Breast epithelium (tissue), 4 donors: ENCODE measurements around the gene CRB2. TPM values are rescaled to one million over a fixed set of nuclear protein-coding genes. Genes with fewer than 3 reads are reported as not detected.

Experiments
- DNase-seq, 2 donors: peaks; one replicate each; pipeline ENCODE4 v3.0.0-alpha.2; 2019; ENCODE audit warnings: low spot score in 2 of 2
- H3K27ac ChIP-seq, 2 donors: fragments of 200-600 bp; sonication (generic) in 1 of 2; one replicate each; pipeline ENCODE4 v1.5.1; 2016 to 2019; ENCODE audit warnings: mild to moderate bottlenecking in 1 of 2
- H3K27me3 ChIP-seq, 2 donors: fragments of 200-600 bp; sonication (generic) in 1 of 2; one replicate each; pipeline versions ENCODE4 v1.5.1 to v1.6.0; 2017 to 2019; ENCODE audit warnings: control low read depth in 1 of 2, mild to moderate bottlenecking in 1 of 2
- H3K36me3 ChIP-seq: fragments of 200-600 bp; one replicate; pipeline ENCODE4 v1.5.1; 2019
- H3K4me1 ChIP-seq, 2 donors: fragments of 200-600 bp; sonication (generic); one replicate each; pipeline ENCODE4 v1.5.1; 2016 to 2019; ENCODE audit warnings: control low read depth in 1 of 2
- H3K4me3 ChIP-seq, 3 donors: fragments of 200-600 bp; sonication (generic); 1 replicate in 2 of 3; 2 replicates in 1 of 3; pipeline ENCODE4 v1.5.1; 2016 to 2019; ENCODE audit warnings: mild to moderate bottlenecking in 3 of 3, moderate library complexity in 2 of 3
- H3K9me3 ChIP-seq, 2 donors: fragments of 200-600 bp; sonication (generic) in 1 of 2; one replicate each; pipeline ENCODE4 v1.5.1; 2016 to 2019; ENCODE audit warnings: control low read depth in 1 of 2
- POLR2A ChIP-seq: fragments of 450-650 bp; IDR thresholded peaks from one replicate; pipeline ENCODE4 v1.6.1; 2016; ENCODE audit warnings: antibody characterized with exemption, mild to moderate bottlenecking, moderate library complexity
- POLR2AphosphoS5 ChIP-seq, 3 donors: sonication (generic); formaldehyde crosslinking; IDR thresholded peaks; one replicate each; pipeline ENCODE4 v1.6.1; 2017; ENCODE audit warnings: antibody characterized with exemption in 3 of 3
- intact Hi-C: fragments of 100-400 bp; cut with DNase I; formaldehyde crosslinking; loops from one replicate; pipeline ENCODE4 v1.15.1; 2023; ENCODE audit warnings: low total_unique reads
- total RNA-seq, 3 donors: library from RNA; depleted of rRNA; stranded (reverse); fragments of >200 nt; gene quantifications; one replicate each; pipeline ENCODE4 v1.1.0, GENCODE V29; 2016
- TF ChIP-seq, protein P1 (sequence below), 3 donors: fragments of 450-650 bp; IDR thresholded peaks; one replicate each; pipeline ENCODE4 v1.5.1; 2016 to 2017; ENCODE audit warnings: antibody characterized with exemption in 3 of 3, mild to moderate bottlenecking in 3 of 3, moderate library complexity in 3 of 3

The CRB2 gene
- total RNA-seq, 3 donors from 2014 or later = under 0.01 to 2.3 TPM; not detected in 1

- Histone ChIP-seq H3K27me3 (no peaks in the 10 kb centered on the region), H3K36me3 (no peaks in the 10 kb centered on the region), H3K4me1 (no peaks in the 10 kb centered on the region), H3K27ac (no peak overlapping the region), H3K9me3 (no peaks in the 10 kb centered on the region), H3K4me3 (no peak overlapping the region)
- intact Hi-C loops = loop anchor here (10.0 kb wide), 1 partner anchor 1973 kb away; no protein-coding TSS in a partner anchor
- TF ChIP-seq, protein P1, sequence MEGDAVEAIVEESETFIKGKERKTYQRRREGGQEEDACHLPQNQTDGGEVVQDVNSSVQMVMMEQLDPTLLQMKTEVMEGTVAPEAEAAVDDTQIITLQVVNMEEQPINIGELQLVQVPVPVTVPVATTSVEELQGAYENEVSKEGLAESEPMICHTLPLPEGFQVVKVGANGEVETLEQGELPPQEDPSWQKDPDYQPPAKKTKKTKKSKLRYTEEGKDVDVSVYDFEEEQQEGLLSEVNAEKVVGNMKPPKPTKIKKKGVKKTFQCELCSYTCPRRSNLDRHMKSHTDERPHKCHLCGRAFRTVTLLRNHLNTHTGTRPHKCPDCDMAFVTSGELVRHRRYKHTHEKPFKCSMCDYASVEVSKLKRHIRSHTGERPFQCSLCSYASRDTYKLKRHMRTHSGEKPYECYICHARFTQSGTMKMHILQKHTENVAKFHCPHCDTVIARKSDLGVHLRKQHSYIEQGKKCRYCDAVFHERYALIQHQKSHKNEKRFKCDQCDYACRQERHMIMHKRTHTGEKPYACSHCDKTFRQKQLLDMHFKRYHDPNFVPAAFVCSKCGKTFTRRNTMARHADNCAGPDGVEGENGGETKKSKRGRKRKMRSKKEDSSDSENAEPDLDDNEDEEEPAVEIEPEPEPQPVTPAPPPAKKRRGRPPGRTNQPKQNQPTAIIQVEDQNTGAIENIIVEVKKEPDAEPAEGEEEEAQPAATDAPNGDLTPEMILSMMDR (IDR thresholded peaks at IDR 0.05) = no peak
- TF ChIP-seq POLR2A (no peak), POLR2AphosphoS5 (IDR thresholded peaks at IDR 0.05) (no peak)
- DNase-seq = peak in 1 of 2 donors; percentile 38
These were observed 61.5 kb downstream of the CRB2 start for GRCh38 chr9:123417289-123418051.

DNA sequence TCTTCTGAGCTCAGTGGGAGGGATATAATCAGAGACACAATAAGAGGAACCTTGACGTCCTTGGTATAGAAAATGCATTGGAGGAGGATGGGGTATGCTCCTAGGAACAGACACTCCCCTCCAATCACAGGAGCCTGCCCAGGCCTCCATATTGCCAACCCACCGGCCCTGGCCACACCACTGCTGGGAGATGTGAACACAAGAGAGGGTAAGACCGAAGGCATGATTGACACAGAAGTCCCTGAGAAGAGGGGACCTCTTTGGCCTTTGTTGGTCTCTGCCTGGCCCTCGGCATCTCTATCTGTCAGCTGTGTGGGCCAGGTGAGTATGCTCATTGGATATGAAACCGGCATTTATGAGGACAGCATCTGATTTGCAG lies 62.0 kb downstream of the CRB2 start:
- Histone ChIP-seq H3K4me1 (no peaks in the 10 kb centered on the region), H3K4me3 (no peak overlapping the region), H3K36me3 (no peaks in the 10 kb centered on the region), H3K27ac (no peak overlapping the region), H3K27me3 (no peaks in the 10 kb centered on the region), H3K9me3 (no peaks in the 10 kb centered on the region)
- intact Hi-C loops = loop anchor here (10.0 kb wide), 1 partner anchor 1973 kb away; no protein-coding TSS in a partner anchor
- TF ChIP-seq POLR2A = no peak
- TF ChIP-seq, protein P1 (IDR thresholded peaks at IDR 0.05) = no peak
- TF ChIP-seq POLR2AphosphoS5 (IDR thresholded peaks at IDR 0.05) = no peak
- DNase-seq = peak in 1 of 2 donors; percentile 17

DNA sequence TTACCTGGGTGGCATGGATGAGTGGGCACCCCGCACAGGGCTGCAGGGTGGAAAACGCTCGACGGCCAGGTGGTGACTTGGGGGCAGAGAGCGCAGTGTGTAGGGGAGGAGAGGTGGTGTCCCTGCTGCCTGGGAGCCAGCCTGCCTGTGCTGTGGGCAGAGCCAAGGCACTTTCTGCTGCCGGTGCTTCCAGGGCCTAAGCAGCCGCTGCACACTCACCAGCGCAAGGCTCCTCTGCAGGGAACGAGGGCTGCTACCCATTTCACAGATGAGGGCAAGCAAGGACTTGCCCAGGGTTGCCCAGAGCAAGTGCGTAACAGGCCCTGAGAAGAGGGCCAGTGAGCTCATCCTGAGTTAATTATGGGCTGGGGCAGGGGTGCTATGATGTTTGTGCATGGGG lies 62.5 kb downstream of the CRB2 start:
- H3K27ac ChIP-seq = no peak overlapping the region
- peak in 1 of 2 donors; percentile 28 for DNase-seq
- TF ChIP-seq POLR2A = no peak
- no peak for TF ChIP-seq POLR2AphosphoS5 (IDR thresholded peaks at IDR 0.05)
- TF ChIP-seq, protein P1 (IDR thresholded peaks at IDR 0.05) = no peak
- H3K9me3 ChIP-seq = no peaks in the 10 kb centered on the region
- H3K4me1 ChIP-seq = no peaks in the 10 kb centered on the region
- intact Hi-C loops = loop anchor here (10.0 kb wide), 1 partner anchor 1974 kb away; no protein-coding TSS in a partner anchor
- no peaks in the 10 kb centered on the region for H3K27me3 ChIP-seq
- H3K4me3 ChIP-seq = no peak overlapping the region
- no peaks in the 10 kb centered on the region for H3K36me3 ChIP-seq

DNA sequence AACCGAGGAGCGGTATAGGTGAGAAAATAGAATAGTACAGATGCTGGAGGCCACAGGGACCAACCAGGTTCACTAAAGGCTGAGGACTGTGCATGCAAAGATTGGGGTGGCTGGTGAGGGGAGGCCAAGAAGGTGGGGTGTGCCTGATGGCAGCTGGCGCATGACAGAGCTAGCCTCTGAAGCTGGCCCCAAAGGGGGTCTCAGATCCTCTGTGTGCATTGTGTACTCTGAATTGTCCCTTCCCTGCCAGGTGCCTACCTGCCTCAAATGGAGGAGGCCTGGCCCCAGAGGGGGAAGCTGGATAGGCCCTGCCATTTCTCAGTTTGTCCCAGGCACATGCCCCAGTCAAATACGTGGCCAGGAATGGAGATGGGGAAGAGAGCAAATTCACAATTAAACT lies 63.1 kb downstream of the CRB2 start:
- H3K27ac ChIP-seq = no peak overlapping the region
- H3K9me3 ChIP-seq = no peaks in the 10 kb centered on the region
- intact Hi-C loops = loop anchor here (10.0 kb wide), 1 partner anchor 1974 kb away; no protein-coding TSS in a partner anchor
- DNase-seq = no peak
- no peaks in the 10 kb centered on the region for H3K4me1 ChIP-seq
- H3K4me3 ChIP-seq = no peak overlapping the region
- no peaks in the 10 kb centered on the region for H3K36me3 ChIP-seq
- TF ChIP-seq, protein P1 (IDR thresholded peaks at IDR 0.05) = no peak
- TF ChIP-seq POLR2A (no peak), POLR2AphosphoS5 (IDR thresholded peaks at IDR 0.05) (no peak)
- no peaks in the 10 kb centered on the region for H3K27me3 ChIP-seq
